SK-N-SH (cell line): ENCODE results near the gene MRPL24. TPM values are rescaled to one million over a fixed set of nuclear protein-coding genes. Genes with fewer than 3 reads are reported as not detected.

ENCODE experiments used
- CTCF ChIA-PET: fragments of 300-600, 350-600 bp; formaldehyde crosslinking; extraction: SDS; loops from one replicate; lab custom pipeline; 2021; lab: Yijun Ruan, JAX
- POLR2A ChIA-PET: fragments of 350-600 bp; sonication (Branson Sonifier 250); formaldehyde crosslinking; extraction: SDS; loops from one replicate; lab custom pipeline; 2020; ENCODE audit warnings: antibody characterized with exemption, inconsistent platforms; lab: Yijun Ruan, JAX
- DNase-seq: peaks from one replicate; pipeline ENCODE4 v3.0.0; 2012
- H2AFZ ChIP-seq: fragments of 200-600 bp; sonication (generic); 2 replicates; pipeline ENCODE4 v1.8.1; 2016; ENCODE audit warnings: antibody characterized with exemption, mild to moderate bottlenecking, low read depth
- H3F3A ChIP-seq: fragments of 200-600 bp; sonication (generic); replicated peaks from 2 replicates; pipeline ENCODE3; 2016; ENCODE audit warnings: antibody characterized with exemption, mild to moderate bottlenecking; ENCODE audit not compliant: insufficient read depth
- H3K27ac ChIP-seq, 2 experiments: fragments of 200-500 bp in 1 of 2; fragments of 200-600 bp in 1 of 2; sonication (Bioruptor generic) in 1 of 2; sonication (generic), shearing (Covaris generic) in 1 of 2; 2 replicates each; pipeline versions ENCODE4 v1.5.1 to v1.6.1; 2014 to 2016; ENCODE audit warnings: low read depth in 2 of 2, inconsistent platforms in 1 of 2, low read length in 1 of 2, mild to moderate bottlenecking in 1 of 2, mixed read lengths in 1 of 2
- H3K27me3 ChIP-seq: fragments of 200-600 bp; sonication (generic), shearing (Covaris generic); 2 replicates; pipeline ENCODE4 v1.6.1; 2016; ENCODE audit warnings: mixed run types; ENCODE audit not compliant: insufficient read depth
- H3K36me3 ChIP-seq, 2 experiments: fragments of 200-500 bp in 1 of 2; fragments of 200-600 bp in 1 of 2; sonication (Bioruptor generic) in 1 of 2; sonication (generic) in 1 of 2; replicated peaks in 1 of 2; 2 replicates each; pipeline versions ENCODE3 to v1.5.1; 2014 to 2016; ENCODE audit warnings: low read length in 1 of 2, mild to moderate bottlenecking in 1 of 2; ENCODE audit not compliant: insufficient read depth in 2 of 2, control insufficient read depth in 1 of 2
- H3K4me1 ChIP-seq, 2 experiments: fragments of 200-500 bp in 1 of 2; fragments of 200-600 bp in 1 of 2; sonication (Bioruptor generic) in 1 of 2; sonication (generic), shearing (Covaris generic) in 1 of 2; 2 replicates each; pipeline versions ENCODE4 v1.5.1 to v1.6.1; 2014 to 2016; ENCODE audit warnings: low read depth in 1 of 2, low read length in 1 of 2, mixed run types in 1 of 2; ENCODE audit not compliant: insufficient read depth in 2 of 2, control insufficient read depth in 1 of 2
- H3K4me2 ChIP-seq: fragments of 200-600 bp; sonication (generic), shearing (Covaris generic); 2 replicates; pipeline ENCODE4 v1.6.1; 2017; ENCODE audit warnings: mixed run types
- H3K4me3 ChIP-seq, 2 experiments: fragments of 200-500 bp in 1 of 2; fragments of 200-600 bp in 1 of 2; sonication (Bioruptor generic) in 1 of 2; sonication (generic), shearing (Covaris generic) in 1 of 2; 2 replicates each; pipeline versions ENCODE4 v1.5.1 to v1.8.1; 2014 to 2016; ENCODE audit warnings: low read depth in 2 of 2, inconsistent platforms in 1 of 2, low read length in 1 of 2, mild to moderate bottlenecking in 1 of 2, mixed read lengths in 1 of 2, moderate library complexity in 1 of 2
- H3K79me2 ChIP-seq: fragments of 200-600 bp; sonication (generic); 2 replicates; pipeline ENCODE4 v1.8.1; 2017; ENCODE audit warnings: mild to moderate bottlenecking; ENCODE audit not compliant: insufficient read depth
- H3K9ac ChIP-seq: fragments of 200-600 bp; sonication (generic); 2 replicates; pipeline ENCODE4 v1.6.1; 2017; ENCODE audit warnings: mixed run types
- H3K9me2 ChIP-seq: fragments of 200-600 bp; sonication (generic); 2 replicates; pipeline ENCODE4 v1.6.1; 2017; ENCODE audit warnings: mixed run types
- H3K9me3 ChIP-seq: fragments of 200-600 bp; sonication (generic); 2 replicates; pipeline ENCODE4 v1.6.1; 2017; ENCODE audit warnings: mixed run types, mild to moderate bottlenecking, moderate library complexity
- H4K20me1 ChIP-seq: fragments of 200-600 bp; sonication (generic); 2 replicates; pipeline ENCODE4 v1.6.1; 2017; ENCODE audit warnings: mild to moderate bottlenecking, mixed run types; ENCODE audit not compliant: insufficient read depth
- CTCF ChIP-seq: fragments of 200-600 bp; sonication (generic); IDR thresholded peaks from 2 replicates; pipeline ENCODE4 v1.6.1; 2017; ENCODE audit warnings: antibody characterized with exemption, mild to moderate bottlenecking, moderate library complexity
- ELF1 ChIP-seq: IDR thresholded peaks from 2 replicates; pipeline ENCODE4 v1.4.0; 2012
- EZH2phosphoT487 ChIP-seq: fragments of 200-600 bp; sonication (generic); IDR thresholded peaks from 2 replicates; pipeline ENCODE4 v1.6.1; 2017; ENCODE audit warnings: low read depth, mixed run types, mild to moderate bottlenecking, antibody characterized with exemption, moderate library complexity, borderline replicate concordance
- GATA2 ChIP-seq: sonication (generic); formaldehyde crosslinking; IDR thresholded peaks from 2 replicates; pipeline ENCODE4 v1.5.0; 2020; ENCODE audit warnings: mild to moderate bottlenecking, missing genetic modification reagents
- IRF3 ChIP-seq: fragments of 150-350 bp; IDR thresholded peaks from 2 replicates; pipeline ENCODE4 v1.6.1; 2016; ENCODE audit warnings: mild to moderate bottlenecking, low read depth, low read length
- JUND ChIP-seq: IDR thresholded peaks from 2 replicates; pipeline ENCODE4 v1.4.0; 2012
- MEF2A ChIP-seq: IDR thresholded peaks from 2 replicates; pipeline ENCODE4 v1.4.0; 2012; ENCODE audit warnings: low read depth, borderline replicate concordance
- MXI1 ChIP-seq: IDR thresholded peaks from 2 replicates; pipeline ENCODE4 v1.6.1; 2012; ENCODE audit warnings: mild to moderate bottlenecking, low read depth, low read length, improper control_type of control experiment
- PBX3 ChIP-seq: IDR thresholded peaks from 2 replicates; pipeline ENCODE4; 2012
- RCOR1 ChIP-seq: fragments of 150-350 bp; IDR thresholded peaks from 2 replicates; pipeline ENCODE4 v1.6.1; 2017; ENCODE audit warnings: antibody characterized with exemption, low read length
- RXRA ChIP-seq: IDR thresholded peaks from 2 replicates; pipeline ENCODE4 v1.4.0; 2012; ENCODE audit warnings: low read depth, mild to moderate bottlenecking, borderline replicate concordance
- WGBS: methylation state at CpG from one replicate; pipeline ENCODE4 v1.1.6; 2017; ENCODE audit warnings: low lambda C conversion rate; 5-methylcytosine and 5-hydroxymethylcytosine counted together
- polyA plus RNA-seq, 3 experiments: library from polyadenylated mRNA; depleted of rRNA; stranded (reverse); fragments of >200 nt; gene quantifications; 2 replicates each; pipeline ENCODE4 v1.2.3, GENCODE V29; 2012
- TF ChIP-seq, protein P1 (sequence below): IDR thresholded peaks from 2 replicates; pipeline ENCODE4 v1.4.0; 2012; ENCODE audit warnings: low read depth, borderline replicate concordance
- TF ChIP-seq, protein P2 (sequence below): fragments of 150-350 bp; IDR thresholded peaks from 2 replicates; pipeline ENCODE4 v1.6.1; 2017; ENCODE audit warnings: antibody characterized with exemption, low read length, low read depth, borderline replicate concordance

MRPL24 gene
- polyA plus RNA-seq, 1 of the 3 experiments (the other 2 are of a cell fraction): 149 TPM

GRCh38 chr1:156773607-156774006, 32.7 kb upstream of the MRPL24 start:
- POLR2A ChIA-PET: interaction anchor here (0.8 to 2.2 kb wide), 6 partner anchors 22 to 86 kb away, joined by 3 to 15 read pairs (median 9); partner anchors contain the start of genes HDGF and INSRR

DNA sequence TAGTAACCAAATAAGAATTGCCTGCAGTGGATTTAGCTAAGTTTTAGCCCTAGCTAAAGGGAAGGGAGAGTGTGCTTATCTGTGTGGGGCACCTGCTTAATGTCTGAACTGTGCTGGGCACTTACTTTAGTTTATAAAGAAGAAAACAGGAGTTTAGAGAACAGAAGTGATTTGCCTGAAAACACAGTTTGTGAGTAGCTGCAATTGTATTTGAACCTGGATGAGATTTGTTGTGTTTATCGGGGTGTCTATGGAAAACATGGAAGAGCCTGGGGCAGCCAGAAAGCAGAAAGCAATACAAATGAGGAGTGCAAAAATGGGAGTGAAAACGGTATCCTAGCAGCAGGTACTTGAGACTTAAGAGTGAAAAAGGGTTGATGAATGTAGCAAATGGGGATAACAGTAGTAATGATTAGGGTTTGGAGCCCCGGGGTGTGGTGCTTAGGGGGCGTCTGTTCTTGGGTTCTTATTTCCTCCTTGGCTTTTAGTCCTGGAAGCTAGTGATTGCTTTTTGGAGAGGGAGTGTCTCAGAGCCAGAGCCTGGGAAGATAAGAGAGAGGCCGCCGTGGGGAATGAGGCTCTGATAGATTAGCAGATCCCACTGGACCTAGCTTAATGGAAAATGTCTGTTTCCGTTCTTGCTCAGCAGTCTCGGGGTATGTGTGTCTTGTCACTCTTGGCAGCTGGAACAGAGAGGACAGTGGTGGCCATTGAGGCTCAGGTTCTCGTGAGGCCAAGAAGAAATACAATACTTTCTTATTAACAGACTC, 32.0 kb upstream of the MRPL24 start:
- H3K4me1 ChIP-seq: peaks cover 27 to 41% of the 10 kb centered on the region in 2 experiments; a peak in 3 of 4 replicates
- H3K4me2 ChIP-seq: peak overlapping the region; percentile 40
- no peak overlapping the region for H2AFZ ChIP-seq
- H4K20me1 ChIP-seq: peaks cover 62% of the 10 kb centered on the region
- H3K79me2 ChIP-seq: peaks cover 100% of the 10 kb centered on the region
- ChIA-PET CTCF (interaction anchor here (0.6 to 9.5 kb wide), 21 partner anchors 8 to 155 kb away, joined by 3 to 64 read pairs (median 5); partner anchors contain the start of genes INSRR and NTRK1), POLR2A (interaction anchor here (0.6 to 2.2 kb wide), 8 partner anchors 21 to 121 kb away, joined by 3 to 15 read pairs (median 7); partner anchors contain the start of genes HDGF, INSRR and MRPL24)
- peak; percentile 75 for DNase-seq
- no peaks in the 10 kb centered on the region for H3K9me2 ChIP-seq
- H3K36me3 ChIP-seq: peaks cover 19 to 22% of the 10 kb centered on the region in 2 experiments
- H3F3A ChIP-seq: peaks cover 10% of the 10 kb centered on the region
- H3K27me3 ChIP-seq: no peaks in the 10 kb centered on the region
- H3K9me3 ChIP-seq: no peaks in the 10 kb centered on the region
- peak overlapping the region; percentile 29 to 93; a peak in 3 of 4 replicates for H3K27ac ChIP-seq
- 46% methylated on average over 9 of the region's 9 CpGs for WGBS
- H3K4me3 ChIP-seq: no peak overlapping the region; a peak in 1 of 4 replicates
- no peak overlapping the region for H3K9ac ChIP-seq
- TF ChIP-seq RCOR1 (peak; percentile 92), ELF1 (no peak), JUND (no peak), MXI1 (peak; percentile 83), PBX3 (0 out of 2 replicates have a peak, but pooled peaks have one; percentile 5), IRF3 (no peak), RXRA (no peak), GATA2 (peak; percentile 96), MEF2A (no peak), EZH2phosphoT487 (no peak)
- TF ChIP-seq, protein P1, sequence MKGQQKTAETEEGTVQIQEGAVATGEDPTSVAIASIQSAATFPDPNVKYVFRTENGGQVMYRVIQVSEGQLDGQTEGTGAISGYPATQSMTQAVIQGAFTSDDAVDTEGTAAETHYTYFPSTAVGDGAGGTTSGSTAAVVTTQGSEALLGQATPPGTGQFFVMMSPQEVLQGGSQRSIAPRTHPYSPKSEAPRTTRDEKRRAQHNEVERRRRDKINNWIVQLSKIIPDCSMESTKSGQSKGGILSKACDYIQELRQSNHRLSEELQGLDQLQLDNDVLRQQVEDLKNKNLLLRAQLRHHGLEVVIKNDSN: no peak
- TF ChIP-seq, protein P2, sequence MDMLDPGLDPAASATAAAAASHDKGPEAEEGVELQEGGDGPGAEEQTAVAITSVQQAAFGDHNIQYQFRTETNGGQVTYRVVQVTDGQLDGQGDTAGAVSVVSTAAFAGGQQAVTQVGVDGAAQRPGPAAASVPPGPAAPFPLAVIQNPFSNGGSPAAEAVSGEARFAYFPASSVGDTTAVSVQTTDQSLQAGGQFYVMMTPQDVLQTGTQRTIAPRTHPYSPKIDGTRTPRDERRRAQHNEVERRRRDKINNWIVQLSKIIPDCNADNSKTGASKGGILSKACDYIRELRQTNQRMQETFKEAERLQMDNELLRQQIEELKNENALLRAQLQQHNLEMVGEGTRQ: no peak

More at GRCh38 chr1:156773607-156774006, 32.7 kb upstream of the MRPL24 start:
- Histone ChIP-seq H3K27ac (peak overlapping the region; percentile 29 to 93; a peak in 3 of 4 replicates), H3K9me3 (no peaks in the 10 kb centered on the region), H2AFZ (no peak overlapping the region), H3K36me3 (peaks cover 19 to 22% of the 10 kb centered on the region in 2 experiments), H3K9me2 (no peaks in the 10 kb centered on the region), H3K4me1 (peaks cover 27 to 41% of the 10 kb centered on the region in 2 experiments; a peak in 3 of 4 replicates), H3K9ac (no peak overlapping the region), H3K79me2 (peaks cover 100% of the 10 kb centered on the region), H4K20me1 (peaks cover 67% of the 10 kb centered on the region), H3K4me2 (peak overlapping the region; percentile 40; the same call in 1 of the 2 replicates), H3F3A (peaks cover 10% of the 10 kb centered on the region), H3K4me3 (no peak overlapping the region), H3K27me3 (no peaks in the 10 kb centered on the region)
- WGBS: 91% methylated on average over 3 of the region's 3 CpGs
- CTCF ChIA-PET: interaction anchor here (1.1 to 9.5 kb wide), 11 partner anchors 11 to 154 kb away, joined by 3 to 64 read pairs (median 16); partner anchors contain the start of genes INSRR and NTRK1
- no peak for DNase-seq
- peak; percentile 18; the same call in 1 of the 2 replicates for TF ChIP-seq CTCF
- TF ChIP-seq, protein P1: no peak
